Left lung (tissue), 10 donors: ENCODE data around the gene SMCO3. TPM values are rescaled to one million over a fixed set of nuclear protein-coding genes. Genes with fewer than 3 reads are reported as not detected.
A peak's percentile ranks its signal among the peaks of the same experiment; 100 is the strongest.

ENCODE experiments used
- ATAC-seq: fragments of 200-7000 bp; cut with Tn5 transposase; one replicate; pipeline ENCODE4 v1.9.1; 2020; ENCODE audit warnings: moderate library complexity
- DNase-seq, 4 donors: peaks; one replicate each; pipeline ENCODE4 v3.0.0-alpha.2; 2013 to 2020
- H3K27ac ChIP-seq, 2 donors: fragments of 200-600 bp; sonication (generic) in 1 of 2; one replicate each; pipeline versions ENCODE4 v1.5.0 to v1.8.0; 2020 to 2021
- H3K27me3 ChIP-seq, 2 donors: fragments of 200-600 bp; sonication (generic) in 1 of 2; one replicate each; pipeline versions ENCODE4 v1.5.0 to v1.8.0; 2020 to 2021
- H3K36me3 ChIP-seq, 2 donors: fragments of 200-600 bp; sonication (generic) in 1 of 2; one replicate each; pipeline versions ENCODE4 v1.5.0 to v1.8.0; 2020 to 2021
- H3K4me1 ChIP-seq, 2 donors: fragments of 200-600 bp; one replicate each; pipeline ENCODE4 v1.8.0; 2021
- H3K4me3 ChIP-seq, 2 donors: fragments of 200-600 bp; sonication (generic) in 1 of 2; one replicate each; pipeline versions ENCODE4 v1.5.0 to v1.8.0; 2020 to 2021; ENCODE audit warnings: mild to moderate bottlenecking in 1 of 2
- H3K9me3 ChIP-seq, 2 donors: fragments of 200-600 bp; sonication (generic) in 1 of 2; one replicate each; pipeline versions ENCODE4 v1.5.0 to v1.8.0; 2020 to 2021
- intact Hi-C, 2 donors: fragments of 100-400 bp; cut with DNase I; formaldehyde crosslinking; loops; one replicate each; pipeline versions ENCODE4 v1.11.2 to v1.14.2; 2022
- polyA plus RNA-seq, 6 donors: library from polyadenylated mRNA; unstranded; fragments of 120-200 nt; gene quantifications; one replicate each; pipeline ENCODE4 v1.2.1, GENCODE V29; 2013; ENCODE audit not compliant: insufficient read length in 6 of 6
- total RNA-seq, 2 donors: library from RNA; stranded (reverse); fragmentation: NEBNext Ultra II Directional; extraction: Animal tissue kit (Norgen Biotek cat#: 25700); gene quantifications; one replicate each; pipeline ENCODE4 v1.2.1, GENCODE V29; 2021
- TF ChIP-seq, protein P1 (sequence below), 2 donors: fragments of 200-600 bp; sonication (generic) in 1 of 2; IDR thresholded peaks; one replicate each; pipeline versions ENCODE4 v1.5.0 to v1.8.0; 2021; ENCODE audit warnings: antibody characterized with exemption in 2 of 2
- donor health status: DM: no; HTN: yes; CAD: no.
- donor health status: DM: no; HTN: no; CAD: no.

SMCO3 gene
- total and polyA plus RNA-seq, 8 donors, result 0.28 to 1.1 (median 0.59) TPM

DNA sequence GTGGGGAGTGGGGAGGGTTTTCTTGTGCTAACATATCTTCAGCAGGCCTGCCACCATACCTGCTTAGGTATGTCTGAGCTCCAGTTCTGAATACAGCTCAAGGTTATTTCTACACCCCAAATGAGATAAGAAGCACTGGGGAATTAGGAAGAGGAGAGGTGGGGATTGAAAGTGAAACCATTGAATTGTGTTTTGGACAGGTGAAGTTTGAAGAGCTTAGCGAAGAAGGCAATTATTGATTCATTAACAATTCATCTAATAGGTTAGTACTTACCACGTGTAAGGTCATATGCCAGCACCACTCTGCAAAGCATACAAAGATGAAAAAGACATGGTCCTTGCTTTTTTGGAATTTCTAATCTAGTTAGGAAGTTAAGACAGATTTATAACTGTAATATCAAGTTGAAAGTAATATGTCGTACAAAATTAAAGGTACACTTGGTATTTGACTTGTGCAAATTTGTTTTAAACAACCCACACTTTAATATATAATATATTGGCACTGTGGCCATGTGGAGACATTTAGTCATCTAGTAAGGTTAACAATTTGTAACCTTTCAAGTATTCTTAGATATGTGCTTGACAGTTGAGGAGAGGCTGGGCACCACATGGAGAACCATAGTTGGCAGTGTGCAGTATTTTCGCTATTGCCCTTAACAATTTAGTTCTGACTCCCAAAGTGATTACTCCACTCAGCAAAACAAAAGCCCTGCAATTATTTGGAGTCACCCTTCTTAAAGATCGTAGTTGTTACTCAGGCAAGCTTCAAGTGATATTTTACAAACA is 3.6 kb downstream of the SMCO3 start:
- Histone ChIP-seq H3K9me3 (no peaks in the 10 kb centered on the region), H3K27me3 (no peaks in the 10 kb centered on the region), H3K4me3 (no peak overlapping the region), H3K36me3 (no peaks in the 10 kb centered on the region), H3K4me1 (peaks cover 0 to 6% of the 10 kb centered on the region in 2 donors), H3K27ac (peak overlapping the region in 1 of 2 donors; percentile 9)
- DNase-seq (no peak), ATAC-seq (peak; percentile 92)
- TF ChIP-seq, protein P1, sequence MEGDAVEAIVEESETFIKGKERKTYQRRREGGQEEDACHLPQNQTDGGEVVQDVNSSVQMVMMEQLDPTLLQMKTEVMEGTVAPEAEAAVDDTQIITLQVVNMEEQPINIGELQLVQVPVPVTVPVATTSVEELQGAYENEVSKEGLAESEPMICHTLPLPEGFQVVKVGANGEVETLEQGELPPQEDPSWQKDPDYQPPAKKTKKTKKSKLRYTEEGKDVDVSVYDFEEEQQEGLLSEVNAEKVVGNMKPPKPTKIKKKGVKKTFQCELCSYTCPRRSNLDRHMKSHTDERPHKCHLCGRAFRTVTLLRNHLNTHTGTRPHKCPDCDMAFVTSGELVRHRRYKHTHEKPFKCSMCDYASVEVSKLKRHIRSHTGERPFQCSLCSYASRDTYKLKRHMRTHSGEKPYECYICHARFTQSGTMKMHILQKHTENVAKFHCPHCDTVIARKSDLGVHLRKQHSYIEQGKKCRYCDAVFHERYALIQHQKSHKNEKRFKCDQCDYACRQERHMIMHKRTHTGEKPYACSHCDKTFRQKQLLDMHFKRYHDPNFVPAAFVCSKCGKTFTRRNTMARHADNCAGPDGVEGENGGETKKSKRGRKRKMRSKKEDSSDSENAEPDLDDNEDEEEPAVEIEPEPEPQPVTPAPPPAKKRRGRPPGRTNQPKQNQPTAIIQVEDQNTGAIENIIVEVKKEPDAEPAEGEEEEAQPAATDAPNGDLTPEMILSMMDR (IDR thresholded peaks at IDR 0.05), result no peak
- intact Hi-C loops, result no loop called here

DNA sequence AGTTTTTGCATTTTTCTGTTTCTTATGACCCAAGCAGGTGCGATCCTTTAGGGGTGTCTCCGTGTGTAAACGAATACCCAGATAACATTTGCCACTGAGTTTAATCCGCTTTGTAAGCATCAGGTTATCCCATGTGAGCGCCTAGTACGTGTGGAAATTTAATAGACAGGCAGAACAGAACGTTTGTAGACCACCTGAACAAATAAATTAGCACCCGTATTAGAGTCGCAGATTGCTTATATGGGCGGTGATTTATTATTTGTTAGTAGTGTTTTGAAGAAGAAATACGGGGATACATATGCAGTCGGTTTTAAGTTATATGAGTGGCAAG is 10.2 kb downstream of the SMCO3 start:
- Histone ChIP-seq H3K27me3 (no peaks in the 10 kb centered on the region), H3K4me3 (peak overlapping the region; percentile 35 to 80), H3K36me3 (peaks cover 0 to 9% of the 10 kb centered on the region in 2 donors), H3K4me1 (peaks cover 6 to 25% of the 10 kb centered on the region in 2 donors), H3K9me3 (no peaks in the 10 kb centered on the region), H3K27ac (peak overlapping the region; percentile 76 to 89)
- TF ChIP-seq, protein P1 (IDR thresholded peaks at IDR 0.05), result no peak
- no peak for DNase-seq
- ATAC-seq, result peak; percentile 19
- intact Hi-C loops, result no loop called here

DNA sequence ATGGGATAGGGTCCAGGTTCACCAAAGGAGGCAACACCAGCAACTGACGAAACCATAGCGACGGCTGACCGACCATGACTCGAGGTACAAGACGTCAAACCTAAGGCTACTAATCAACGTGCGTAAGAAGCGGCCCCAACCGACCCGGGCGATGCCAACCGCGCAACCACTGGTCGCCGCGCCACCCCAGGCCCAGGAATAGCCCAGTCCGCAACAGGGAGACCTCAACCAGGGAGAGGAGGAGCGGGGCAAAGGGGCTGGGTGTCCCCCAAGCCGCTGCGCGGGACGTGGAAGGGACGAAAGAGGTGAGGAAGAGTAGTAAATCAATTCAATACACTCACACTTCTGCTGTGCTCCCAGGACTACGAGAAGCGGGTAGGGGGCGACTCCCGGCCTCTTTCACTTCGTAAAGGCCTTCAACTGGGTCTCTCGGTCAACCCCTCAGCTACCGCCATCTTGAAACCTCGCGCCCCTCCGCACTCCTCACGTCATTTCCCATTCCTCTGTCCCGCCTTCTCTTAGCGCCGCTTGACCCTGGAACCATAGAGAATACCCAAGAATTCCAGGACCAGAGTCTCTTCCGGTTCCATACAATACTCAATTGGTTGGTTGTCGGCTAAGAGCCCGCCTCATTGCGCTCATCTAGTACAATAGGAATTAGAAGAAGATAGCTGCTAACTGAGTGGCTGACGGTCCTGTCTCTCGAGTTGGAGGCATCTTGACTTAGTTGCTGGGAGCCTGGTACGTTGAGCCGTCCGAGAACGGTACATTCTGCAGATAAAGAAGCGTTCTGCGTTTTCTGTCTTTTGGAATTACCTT is 10.8 kb downstream of the SMCO3 start, which contains the start of the genes C12orf60 and WBP11:
TSS of gene C12orf60 (plus strand) at position 660 of the 819 bp plus-strand sequence. CDS start 19,266 bp downstream, outside the sequence.
TSS of gene WBP11 (minus strand) at position 468 of the 819 bp plus-strand sequence. CDS start 2,095 bp downstream, outside the sequence.
- Histone ChIP-seq H3K4me3 (peak within 1 kb of the TSS; percentile 65 to 80), H3K27me3 (no peaks in the 10 kb centered on the region)

DNA sequence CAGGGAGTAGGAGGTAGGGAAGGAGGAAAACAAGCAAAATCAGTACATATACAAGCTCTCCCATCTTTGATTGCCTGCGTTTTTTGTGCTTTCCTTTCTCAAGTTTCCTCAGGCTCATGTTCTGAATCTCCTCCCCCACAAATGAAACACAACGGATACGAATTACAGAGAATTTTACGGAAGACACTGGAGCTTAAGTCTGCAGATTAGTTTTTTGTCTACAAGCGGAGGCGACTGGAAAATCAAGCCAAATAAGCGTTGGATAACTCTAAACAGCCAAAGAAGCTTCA is 11.3 kb downstream of the SMCO3 start:
- ATAC-seq, result no peak

More for the DNA sequence above, 10.8 kb downstream of the SMCO3 start, which contains the start of the genes C12orf60 and WBP11:
- ATAC-seq (peak; percentile 100), DNase-seq (peak; percentile 91 to 98 (median 95))
- Histone ChIP-seq H3K4me1 (peaks cover 6 to 25% of the 10 kb centered on the region in 2 donors), H3K36me3 (peaks cover 0 to 15% of the 10 kb centered on the region in 2 donors), H3K27ac (peak within 1 kb of the TSS; percentile 89 to 91), H3K9me3 (no peaks in the 10 kb centered on the region)
- TF ChIP-seq, protein P1 (IDR thresholded peaks at IDR 0.05), result no peak
- intact Hi-C loops, result no loop called here

More for the DNA sequence above, 11.3 kb downstream of the SMCO3 start:
- Histone ChIP-seq H3K27ac (peak overlapping the region; percentile 89 to 91), H3K9me3 (no peaks in the 10 kb centered on the region), H3K27me3 (no peaks in the 10 kb centered on the region), H3K4me3 (peak overlapping the region; percentile 65 to 80), H3K4me1 (peaks cover 6 to 25% of the 10 kb centered on the region in 2 donors), H3K36me3 (peaks cover 0 to 21% of the 10 kb centered on the region in 2 donors)
- DNase-seq, result peak in 1 of 4 donors; percentile 18
- TF ChIP-seq, protein P1 (IDR thresholded peaks at IDR 0.05), result no peak
- intact Hi-C loops, result no loop called here
